MM.1S (cell line): Measurements from ENCODE around the gene CPB1.

Experiments used
- CTCF ChIP-seq: fragments of 300-600 bp; sonication (generic); IDR thresholded peaks from 2 replicates; pipeline ENCODE4 v1.5.1; 2016; ENCODE audit warnings: antibody characterized with exemption, low read length, mixed read lengths
- EZH2 ChIP-seq: fragments of 300-600 bp; sonication (generic); optimal IDR thresholded peaks from 2 replicates; pipeline ENCODE3; 2017; ENCODE audit warnings: low read depth, mild to moderate bottlenecking, antibody characterized with exemption, low read length, mixed read lengths
- EZH2phosphoT487 ChIP-seq: fragments of 300-600 bp; sonication (generic); IDR thresholded peaks from 2 replicates; pipeline ENCODE4 v1.6.1; 2018; ENCODE audit warnings: antibody characterized with exemption, low read length

DNA sequence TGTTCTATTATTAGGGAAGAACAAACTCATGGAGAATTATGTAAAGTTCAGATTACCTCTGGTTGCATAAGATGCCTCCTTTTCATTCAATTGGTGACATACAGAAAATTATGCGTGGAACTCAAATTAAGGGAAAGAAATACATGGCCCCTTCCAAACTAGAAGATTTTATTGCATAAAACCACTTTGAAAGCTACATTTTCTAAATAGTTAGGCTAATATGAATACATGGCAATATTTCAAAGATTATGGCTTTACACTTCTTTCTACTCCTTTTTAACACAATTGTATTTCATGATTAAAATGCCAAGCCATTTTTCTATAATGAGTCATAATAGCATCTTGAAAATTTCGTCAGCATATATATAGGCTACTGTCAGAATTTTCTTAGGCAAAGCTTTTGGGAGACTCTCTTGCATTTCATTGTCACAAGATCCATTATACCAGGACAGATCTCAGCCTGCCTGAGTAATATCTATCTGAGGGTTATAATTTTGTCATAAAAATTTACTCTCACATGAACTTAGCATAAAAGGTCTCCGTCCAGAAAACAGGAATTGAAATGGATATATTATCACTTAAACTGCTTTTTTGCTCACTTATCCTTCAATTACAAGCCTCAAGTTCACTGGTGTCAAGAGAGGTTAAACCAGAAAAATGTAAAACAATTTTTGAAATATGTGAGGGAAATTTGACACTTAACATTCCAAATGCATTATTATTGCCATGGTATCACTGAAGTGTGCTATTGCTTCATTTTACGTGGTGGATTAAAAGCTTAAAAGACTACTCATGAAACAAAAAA lies 74.6 kb downstream of the CPB1 start:
- TF ChIP-seq CTCF (no peak), EZH2phosphoT487 (no peak), EZH2 (no peak)
